Transverse colon (tissue), 4 donors: ENCODE results near the gene TRH. TPM values are rescaled to one million over a fixed set of nuclear protein-coding genes. Genes with fewer than 3 reads are reported as not detected.

Experiments
- DNase-seq: peaks from one replicate; pipeline ENCODE4 v3.0.0-alpha.2; 2019
- H3K27ac ChIP-seq, 4 donors: fragments of 200-600 bp; sonication (generic); 2 replicates each; pipeline ENCODE4 v1.5.1; 2016 to 2018; ENCODE audit warnings: inconsistent platforms in 4 of 4
- H3K27me3 ChIP-seq: fragments of 200-600 bp; sonication (generic); 2 replicates; pipeline ENCODE4 v1.5.1; 2017; ENCODE audit warnings: inconsistent platforms
- H3K36me3 ChIP-seq, 4 donors: fragments of 200-600 bp; sonication (generic); 2 replicates each; pipeline ENCODE4 v1.5.1; 2017 to 2019; ENCODE audit warnings: inconsistent platforms in 4 of 4
- H3K4me1 ChIP-seq, 4 donors: fragments of 200-600 bp; sonication (generic); 2 replicates each; pipeline ENCODE4 v1.5.1; 2017 to 2020; ENCODE audit warnings: inconsistent platforms in 4 of 4
- H3K4me3 ChIP-seq, 4 donors: fragments of 200-600 bp; sonication (generic); 1 replicate in 1 of 4; 2 replicates in 3 of 4; pipeline versions ENCODE4 v1.5.1 to v1.6.1; 2017 to 2019; ENCODE audit warnings: inconsistent platforms in 4 of 4
- H3K9me3 ChIP-seq, 2 donors: fragments of 200-600 bp; sonication (generic); 2 replicates each; pipeline ENCODE4 v1.5.1; 2017 to 2019; ENCODE audit warnings: inconsistent platforms in 2 of 2
- EP300 ChIP-seq: sonication (generic); formaldehyde crosslinking; IDR thresholded peaks from one replicate; pipeline ENCODE4 v1.6.1; 2017; ENCODE audit warnings: antibody characterized with exemption, low read depth
- POLR2A ChIP-seq: fragments of 450-650 bp; IDR thresholded peaks from one replicate; pipeline ENCODE4 v1.6.1; 2016; ENCODE audit warnings: antibody characterized with exemption, mild to moderate bottlenecking, moderate library complexity
- POLR2AphosphoS5 ChIP-seq, 3 donors: sonication (generic); formaldehyde crosslinking; IDR thresholded peaks; one replicate each; pipeline ENCODE4 v1.6.1; 2016; ENCODE audit warnings: antibody characterized with exemption in 3 of 3
- WGBS, 2 donors: methylation state at CpG; one replicate each; pipeline ENCODE4 v1.1.5; 2018; ENCODE audit warnings: low coverage in 1 of 2; 5-methylcytosine and 5-hydroxymethylcytosine counted together
- in situ Hi-C, 4 donors: fragments of 200-750 bp; cut with MboI; loops; one replicate each; pipeline versions ENCODE4 v1.15.0 to v1.15.1; 2017; ENCODE audit warnings: low sequenced_read_pairs in 3 of 4, low pct_ligation_motif_present in 1 of 4, low pct_unique_long_range_greater_than_20kb in 1 of 4
- intact Hi-C: fragments of 100-400 bp; cut with DNase I; formaldehyde crosslinking; loops from one replicate; pipeline ENCODE4 v1.15.1; 2023; ENCODE audit warnings: low total_unique reads
- total RNA-seq, 4 donors: library from RNA; depleted of rRNA; stranded (reverse); fragments of >200 nt; gene quantifications; one replicate each; pipeline ENCODE4 v1.1.0, GENCODE V29; 2016
- TF ChIP-seq, protein P1 (sequence below), 5 experiments: fragments of 200-600 bp in 3 of 5; fragments of 450-650 bp in 2 of 5; sonication (generic) in 3 of 5; IDR thresholded peaks; 1 replicate in 2 of 5; 2 replicates in 3 of 5; pipeline ENCODE4 v1.5.1; 2016 to 2017; ENCODE audit warnings: antibody characterized with exemption in 5 of 5, inconsistent platforms in 3 of 5, mild to moderate bottlenecking in 2 of 5, moderate library complexity in 1 of 5

TRH gene
- total RNA-seq, 4 donors from 2014 or later: not detected

DNA sequence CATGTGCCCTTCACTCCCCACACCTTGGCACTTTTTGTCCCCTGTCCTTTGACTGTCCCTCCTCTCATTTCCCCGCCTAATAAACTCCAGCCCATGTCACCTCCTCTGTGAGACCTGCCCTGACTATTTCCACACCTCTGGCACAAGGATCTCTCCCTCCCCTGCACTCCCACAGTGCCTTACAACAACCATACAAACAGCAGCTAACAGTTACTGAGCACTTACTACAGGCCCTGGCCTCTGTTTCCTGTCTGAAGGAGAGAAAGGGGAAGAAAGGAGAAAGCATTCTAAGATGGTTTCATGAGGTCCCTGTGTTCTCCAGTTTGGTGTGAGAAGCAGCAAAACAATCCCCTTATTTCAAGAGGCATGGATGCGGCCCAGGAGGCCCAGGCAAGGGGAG is 20.0 kb upstream of the TRH start:
- no peak for TF ChIP-seq POLR2A
- no peak for TF ChIP-seq POLR2AphosphoS5 (IDR thresholded peaks at IDR 0.05)
- TF ChIP-seq, protein P1, sequence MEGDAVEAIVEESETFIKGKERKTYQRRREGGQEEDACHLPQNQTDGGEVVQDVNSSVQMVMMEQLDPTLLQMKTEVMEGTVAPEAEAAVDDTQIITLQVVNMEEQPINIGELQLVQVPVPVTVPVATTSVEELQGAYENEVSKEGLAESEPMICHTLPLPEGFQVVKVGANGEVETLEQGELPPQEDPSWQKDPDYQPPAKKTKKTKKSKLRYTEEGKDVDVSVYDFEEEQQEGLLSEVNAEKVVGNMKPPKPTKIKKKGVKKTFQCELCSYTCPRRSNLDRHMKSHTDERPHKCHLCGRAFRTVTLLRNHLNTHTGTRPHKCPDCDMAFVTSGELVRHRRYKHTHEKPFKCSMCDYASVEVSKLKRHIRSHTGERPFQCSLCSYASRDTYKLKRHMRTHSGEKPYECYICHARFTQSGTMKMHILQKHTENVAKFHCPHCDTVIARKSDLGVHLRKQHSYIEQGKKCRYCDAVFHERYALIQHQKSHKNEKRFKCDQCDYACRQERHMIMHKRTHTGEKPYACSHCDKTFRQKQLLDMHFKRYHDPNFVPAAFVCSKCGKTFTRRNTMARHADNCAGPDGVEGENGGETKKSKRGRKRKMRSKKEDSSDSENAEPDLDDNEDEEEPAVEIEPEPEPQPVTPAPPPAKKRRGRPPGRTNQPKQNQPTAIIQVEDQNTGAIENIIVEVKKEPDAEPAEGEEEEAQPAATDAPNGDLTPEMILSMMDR (IDR thresholded peaks at IDR 0.05): no peak
- no peak for TF ChIP-seq EP300
- 42 to 100% methylated on average over 1 to 2 of the region's 2 CpGs for WGBS, 2 donors
- Histone ChIP-seq H3K27ac (no peak overlapping the region), H3K4me1 (no peaks in the 10 kb centered on the region), H3K9me3 (no peaks in the 10 kb centered on the region), H3K27me3 (peaks cover 5% of the 10 kb centered on the region), H3K36me3 (no peaks in the 10 kb centered on the region), H3K4me3 (no peak overlapping the region)
- in situ Hi-C loops: no loop called here
- intact Hi-C loops: loop anchor here (5.0 kb wide), 1 partner anchor 997 kb away; no protein-coding TSS in a partner anchor
- no peak for DNase-seq

DNA sequence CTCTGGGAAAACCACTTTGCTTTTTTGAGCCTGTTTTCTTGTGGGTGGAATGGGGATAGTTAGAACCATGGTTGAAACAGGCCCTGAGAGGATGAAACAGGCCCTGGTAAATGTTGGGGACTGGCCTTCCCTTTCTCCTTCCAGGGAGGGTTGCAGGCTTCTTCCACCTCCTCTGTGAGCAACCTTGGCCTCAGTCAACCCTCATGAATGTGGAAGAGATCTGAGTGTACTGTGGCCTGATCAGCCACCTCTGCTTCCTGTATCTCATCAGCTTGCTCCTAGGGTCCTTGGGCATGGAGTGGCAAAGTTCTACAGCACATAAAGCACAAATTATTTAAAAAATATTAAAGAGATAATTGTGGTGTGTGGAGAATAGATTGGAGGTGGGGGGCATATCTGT is 17.6 kb upstream of the TRH start:
- Histone ChIP-seq H3K27ac (no peak overlapping the region), H3K4me3 (no peak overlapping the region), H3K27me3 (peaks cover 5% of the 10 kb centered on the region), H3K4me1 (no peaks in the 10 kb centered on the region), H3K9me3 (no peaks in the 10 kb centered on the region), H3K36me3 (no peaks in the 10 kb centered on the region)
- intact Hi-C loops: no loop called here
- no peak for DNase-seq
- TF ChIP-seq EP300 (no peak), POLR2A (no peak), POLR2AphosphoS5 (IDR thresholded peaks at IDR 0.05) (no peak)
- TF ChIP-seq, protein P1 (IDR thresholded peaks at IDR 0.05): no peak
- in situ Hi-C loops: no loop called here

DNA sequence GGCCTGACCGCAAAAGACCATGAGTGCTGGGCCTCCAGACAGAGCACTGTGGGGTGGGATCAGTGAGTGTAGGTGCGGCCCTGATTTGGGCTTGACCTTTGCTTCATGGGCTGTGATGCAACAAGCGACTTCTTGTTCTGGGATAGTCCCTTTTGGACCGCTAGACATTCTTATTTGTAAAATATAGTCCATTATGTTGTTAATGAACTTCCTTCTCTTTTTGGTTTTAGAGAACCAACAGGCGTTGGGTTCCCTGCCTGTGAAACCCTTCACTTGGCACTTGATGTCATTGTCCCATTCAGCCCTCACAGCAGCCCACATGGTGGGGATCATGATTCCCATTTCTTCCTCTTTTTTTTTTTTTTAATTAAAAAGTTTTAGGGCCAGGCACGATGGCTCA is 15.8 kb upstream of the TRH start:
- WGBS, 2 donors: 62 to 100% methylated on average over 1 to 6 of the region's 6 CpGs
- in situ Hi-C loops (no loop called here), intact Hi-C loops (no loop called here)
- H3K4me1 ChIP-seq: no peaks in the 10 kb centered on the region
- no peak overlapping the region for H3K4me3 ChIP-seq
- no peak for DNase-seq
- H3K27me3 ChIP-seq: no peaks in the 10 kb centered on the region
- no peak for TF ChIP-seq POLR2A
- no peak for TF ChIP-seq POLR2AphosphoS5 (IDR thresholded peaks at IDR 0.05)
- no peak for TF ChIP-seq EP300
- TF ChIP-seq, protein P1 (IDR thresholded peaks at IDR 0.05): no peak
- H3K27ac ChIP-seq: no peak overlapping the region
- no peaks in the 10 kb centered on the region for H3K36me3 ChIP-seq
- no peaks in the 10 kb centered on the region for H3K9me3 ChIP-seq

DNA sequence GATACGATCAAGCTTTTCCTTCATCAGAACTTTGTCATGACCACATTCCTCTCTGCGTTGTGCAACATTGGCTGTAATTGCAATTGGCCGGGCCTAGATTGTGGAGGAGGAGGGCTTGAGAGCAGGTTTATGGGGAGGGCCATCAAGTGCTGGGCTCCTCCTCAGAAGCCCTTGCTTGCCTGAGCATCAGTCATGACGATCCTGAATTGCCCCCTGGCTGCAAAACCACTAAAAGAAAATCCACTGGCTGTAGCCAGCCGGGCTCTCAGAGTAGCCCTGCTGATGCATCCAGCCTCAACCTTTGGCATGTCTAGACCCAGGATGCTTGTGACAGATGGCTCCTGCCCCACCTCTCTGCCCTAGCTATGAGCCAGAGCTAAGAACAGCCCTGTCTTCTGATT is 13.4 kb upstream of the TRH start:
- in situ Hi-C loops (no loop called here), intact Hi-C loops (no loop called here)
- Histone ChIP-seq H3K4me1 (no peaks in the 10 kb centered on the region), H3K36me3 (no peaks in the 10 kb centered on the region), H3K9me3 (no peaks in the 10 kb centered on the region), H3K27ac (no peak overlapping the region), H3K4me3 (no peak overlapping the region), H3K27me3 (no peaks in the 10 kb centered on the region)
- TF ChIP-seq EP300: no peak
- TF ChIP-seq, protein P1 (IDR thresholded peaks at IDR 0.05): no peak
- no peak for TF ChIP-seq POLR2A
- TF ChIP-seq POLR2AphosphoS5 (IDR thresholded peaks at IDR 0.05): no peak
- WGBS, 2 donors: 54 to 63% methylated on average over 3 to 5 of the region's 5 CpGs
- DNase-seq: no peak
